GM21717 (cell line): Measurements from ENCODE around the gene PPP3R1.

Experiments
- ATAC-seq: cut with Tn5 transposase; IDR thresholded peaks from one replicate; pipeline ENCODE4 v1.9.1; 2021; ENCODE audit warnings: mild to moderate bottlenecking, moderate library complexity; ENCODE audit not compliant: unreplicated experiment

PPP3R1 gene

DNA sequence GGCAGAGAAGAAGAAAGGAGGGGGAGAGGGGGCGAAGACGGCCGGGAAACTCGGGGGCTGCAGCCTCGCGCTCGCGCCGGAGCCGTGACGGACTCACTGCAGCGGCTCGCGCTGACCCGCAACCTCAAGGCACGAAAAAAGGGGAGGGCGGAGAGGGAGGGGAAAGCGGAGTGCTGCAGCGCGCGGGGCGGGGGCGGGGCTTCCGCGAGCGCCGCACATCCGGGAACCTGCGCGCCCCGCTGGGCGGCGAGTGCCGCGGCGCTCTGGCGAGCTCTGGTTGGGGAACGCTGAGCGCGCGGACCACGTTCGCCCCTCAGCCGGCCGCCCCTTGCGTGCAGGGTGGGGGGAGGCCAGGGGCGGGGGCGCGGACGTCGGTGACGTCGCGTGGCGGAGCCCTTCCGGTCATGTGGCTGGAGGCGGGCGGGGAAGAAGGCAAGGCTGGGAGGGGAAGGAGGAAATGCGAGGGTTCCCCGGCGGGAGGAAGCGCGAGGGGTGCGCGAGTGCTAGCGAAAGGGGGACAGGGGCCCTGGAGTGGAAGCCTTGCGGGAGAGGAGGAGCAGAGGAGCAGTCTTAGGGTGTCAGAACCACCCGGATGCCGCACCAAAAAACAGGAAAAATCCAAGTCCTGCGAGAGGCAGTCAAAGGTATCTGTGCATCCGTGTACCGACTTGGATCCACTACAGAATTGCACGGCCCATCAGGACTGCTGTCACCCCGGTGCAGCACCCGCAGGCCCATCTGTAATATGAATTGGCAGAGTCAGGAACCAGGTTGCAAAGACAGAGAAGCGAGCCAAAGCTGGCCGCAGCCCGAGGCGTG is at the start of gene PPP3R1:
PPP3R1 (minus strand) TSS at position 133 of the 819 bp plus-strand sequence. CDS start 405 bp downstream, outside the sequence.
- peak; percentile 74 for ATAC-seq

DNA sequence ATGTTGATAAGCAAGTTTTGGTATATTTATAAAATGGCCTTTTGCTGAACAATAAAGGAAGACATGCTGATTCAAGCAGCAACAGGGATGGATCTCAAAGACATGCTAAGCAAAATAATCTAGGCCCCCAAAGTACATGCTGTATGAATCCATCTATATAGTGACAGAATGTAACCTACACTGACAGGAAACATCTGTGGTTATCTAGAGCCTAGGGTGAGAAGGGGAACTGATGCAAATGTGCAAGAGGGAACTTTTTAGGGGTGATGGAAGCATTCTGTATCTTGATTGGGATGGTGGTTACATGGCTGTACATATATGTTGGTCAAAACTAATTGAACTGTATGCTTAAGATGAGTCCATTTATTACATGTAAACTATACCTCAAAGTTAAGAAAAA is 43.2 kb upstream of the PPP3R1 start:
- no peak for ATAC-seq

DNA sequence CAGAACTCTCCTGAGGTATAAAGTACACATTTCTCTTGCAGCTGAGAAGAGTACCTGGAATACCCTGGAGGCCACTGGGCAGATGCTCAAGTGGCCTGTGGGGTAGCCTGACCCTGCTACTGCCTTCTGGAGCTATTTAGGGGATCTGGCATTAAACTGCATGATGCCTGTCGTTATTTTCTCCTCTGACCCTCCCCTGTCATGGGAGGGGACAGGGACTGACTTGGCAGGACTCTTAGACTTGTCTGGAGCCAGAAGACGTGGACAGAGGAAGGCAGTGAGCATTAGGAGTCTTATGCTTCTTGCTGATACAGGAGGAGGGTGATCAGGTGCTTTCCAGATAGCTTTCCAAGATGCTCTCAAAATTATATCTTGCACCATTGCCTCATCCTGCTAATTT is 42.6 kb upstream of the PPP3R1 start:
- ATAC-seq, result no peak

- ATAC-seq, result no peak
Measured at GRCh38 chr2:68294187-68294586, 41.9 kb upstream of the PPP3R1 start.

DNA sequence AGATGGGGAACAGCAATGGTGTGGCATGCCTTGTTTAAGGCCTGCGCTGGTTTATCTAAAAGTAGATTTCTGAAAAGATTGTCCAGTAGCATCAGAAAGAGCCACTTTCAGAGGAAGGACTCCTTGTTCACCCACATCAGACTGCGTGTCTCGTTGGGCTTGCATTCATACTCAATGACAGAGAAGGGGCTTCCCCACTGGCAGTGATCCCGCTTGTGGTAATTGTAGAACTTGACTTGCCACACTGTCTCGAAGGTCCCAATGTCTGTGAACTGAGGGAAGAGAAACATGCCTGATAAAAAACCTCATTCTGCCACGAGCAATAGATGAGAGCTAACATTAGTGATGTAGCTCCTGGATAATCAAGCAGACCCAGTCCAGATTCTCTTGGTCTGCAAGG is 41.4 kb upstream of the PPP3R1 start:
- no peak for ATAC-seq

- no peak for ATAC-seq
Measured at GRCh38 chr2:68293024-68293423, 40.7 kb upstream of the PPP3R1 start.

DNA sequence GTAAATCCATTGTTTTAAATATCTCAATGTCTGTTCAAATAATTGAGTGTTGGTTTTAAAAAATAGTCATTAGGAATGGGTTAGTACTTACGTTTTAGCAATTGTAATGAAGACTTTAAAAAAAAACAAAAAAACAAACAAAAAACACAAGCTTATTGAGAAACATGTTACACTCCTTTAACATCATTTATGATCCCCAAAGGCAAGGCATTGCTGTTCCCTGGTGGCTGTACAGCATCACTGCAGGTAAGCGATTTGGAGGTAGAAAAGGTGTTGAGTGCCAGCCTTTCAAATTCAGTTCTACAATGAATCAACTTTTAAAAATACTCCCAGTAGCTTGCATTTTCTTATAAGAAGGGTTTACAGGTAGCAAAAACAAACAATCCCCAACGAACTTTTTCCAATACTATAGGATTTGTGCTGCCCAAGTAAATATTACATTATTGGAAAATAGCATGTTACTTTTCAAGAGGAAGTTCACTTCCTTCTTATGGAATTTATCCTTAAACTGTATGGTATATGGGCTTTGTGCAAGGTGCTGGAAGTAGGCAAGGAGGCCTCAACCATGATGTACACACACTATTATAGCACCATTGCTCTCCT is 39.9 kb upstream of the PPP3R1 start:
- no peak for ATAC-seq

GRCh38 chr2:68291314-68291713 is 39.0 kb upstream of the PPP3R1 start:
- no peak for ATAC-seq

DNA sequence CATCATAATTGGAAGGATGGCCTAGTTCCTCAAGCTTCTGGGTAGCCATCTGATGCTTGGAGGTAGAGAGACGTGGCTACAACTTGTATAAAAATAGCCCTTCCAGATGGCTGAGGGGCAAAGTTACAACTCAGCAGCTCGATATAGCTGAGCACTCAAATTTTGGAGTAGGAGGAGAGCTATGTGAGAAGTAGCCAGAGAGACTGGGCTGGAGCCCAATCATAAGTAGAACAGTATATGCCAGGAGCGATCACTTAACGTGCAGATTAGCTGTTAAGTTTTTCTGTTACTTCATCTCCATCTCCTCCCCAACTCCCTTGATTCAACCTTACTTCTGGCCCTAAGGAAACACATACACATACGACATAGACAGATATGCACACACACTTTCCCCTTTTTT is 38.6 kb upstream of the PPP3R1 start:
- no peak for ATAC-seq

- no peak for ATAC-seq
Measured at GRCh38 chr2:68287580-68288441, 35.5 kb upstream of the PPP3R1 start.

DNA sequence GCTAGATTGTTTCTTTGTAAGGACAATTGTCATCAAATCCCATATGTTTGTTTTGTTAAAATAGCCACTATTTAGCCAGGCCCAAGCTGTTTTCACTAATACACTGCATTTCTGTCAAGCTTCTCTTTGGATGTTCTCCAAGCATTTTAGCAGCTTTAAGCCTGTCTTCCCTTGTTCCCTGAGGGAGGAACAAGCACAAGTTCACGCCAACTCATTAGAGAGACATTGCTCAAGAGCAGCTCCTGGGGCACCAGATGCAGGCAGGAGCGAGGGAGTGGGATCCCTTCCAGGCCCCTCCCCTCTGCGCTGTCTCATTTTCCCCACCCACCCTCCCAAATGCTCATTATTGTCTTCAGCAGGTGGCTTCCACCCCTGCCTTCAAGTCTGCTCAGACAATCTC is 32.6 kb upstream of the PPP3R1 start:
- no peak for ATAC-seq

- no peak for ATAC-seq
Measured at GRCh38 chr2:68283419-68283812, 31.1 kb upstream of the PPP3R1 start.

- ATAC-seq, result peak; percentile 56
Measured at GRCh38 chr2:68282811-68283418, 30.6 kb upstream of the PPP3R1 start.

DNA sequence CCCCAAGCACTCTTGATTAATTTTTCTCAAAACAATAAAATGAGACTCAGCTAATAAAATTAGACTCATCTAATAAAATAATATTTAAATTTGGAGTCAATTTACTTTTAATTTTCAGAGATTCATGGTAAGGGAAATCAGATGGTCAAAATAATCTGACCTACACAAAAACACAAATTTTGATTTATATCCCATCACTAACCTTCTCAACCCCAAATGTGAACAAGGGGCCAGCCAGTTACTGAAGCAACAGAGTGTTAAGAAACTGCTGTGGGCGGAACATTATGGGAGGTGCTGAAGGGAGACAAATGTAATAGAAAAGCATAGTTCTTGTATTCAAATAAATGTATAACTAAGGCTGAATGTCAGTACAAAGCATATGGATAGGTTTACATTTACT is 28.5 kb upstream of the PPP3R1 start:
- no peak for ATAC-seq

- ATAC-seq, result no peak
Measured at GRCh38 chr2:68280348-68280747, 28.0 kb upstream of the PPP3R1 start.

- ATAC-seq, result no peak
Measured at GRCh38 chr2:68279691-68280090, 27.4 kb upstream of the PPP3R1 start.

GRCh38 chr2:68278169-68278568 is 25.8 kb upstream of the PPP3R1 start:
- ATAC-seq, result no peak

DNA sequence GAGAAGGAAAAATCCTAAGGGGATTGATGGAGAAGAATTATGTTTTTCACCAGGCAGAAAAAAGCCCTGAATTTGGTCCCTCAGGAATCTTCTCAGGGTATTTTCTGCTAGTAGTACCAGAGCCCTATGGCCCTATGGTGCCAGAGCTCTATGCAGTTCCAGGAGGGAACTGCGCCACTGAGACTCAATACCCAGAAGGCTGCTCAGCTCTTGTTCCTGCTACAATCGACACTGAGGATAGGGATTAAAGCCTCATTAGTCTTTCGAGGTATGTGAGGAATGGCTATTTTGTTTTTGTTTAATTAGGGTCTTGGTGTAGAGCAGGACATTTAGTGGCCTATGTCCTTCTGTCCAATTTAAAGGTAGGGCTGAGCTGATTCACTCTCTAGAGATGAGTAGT is 21.7 kb upstream of the PPP3R1 start:
- ATAC-seq, result no peak

- no peak for ATAC-seq
Measured at GRCh38 chr2:68272246-68272994, 20.1 kb upstream of the PPP3R1 start.

- ATAC-seq, result no peak
Measured at GRCh38 chr2:68266655-68267054, 14.3 kb upstream of the PPP3R1 start.
